Measurements from ENCODE around the gene EPS15. TPM values are rescaled to one million over a fixed set of nuclear protein-coding genes. Genes with fewer than 3 reads are reported as not detected.

EPS15 gene
- total and polyA plus RNA-seq, 12 donors: 31.7 to 180 (median 104) TPM

GRCh38 chr1:51329443-51330325, 189.4 kb downstream of the EPS15 start:
- no peaks in the 10 kb centered on the region for H3K9me3 ChIP-seq (replicated peaks in 1 of 3)
- peak in 5 of 7 donors; percentile 58 to 75 (median 68) for DNase-seq
- H3K36me3 ChIP-seq (replicated peaks in 1 of 2): no peaks in the 10 kb centered on the region
- 33 to 73% (median 41%) methylated on average over 6 to 26 of the region's 26 CpGs for WGBS, 4 donors
- H3K4me1 ChIP-seq (replicated peaks in 1 of 2): peaks cover 0 to 20% of the 10 kb centered on the region in 2 donors
- H3K4me3 ChIP-seq: peak overlapping the region in 1 of 4 donors; percentile 72
- H3K27ac ChIP-seq: peak overlapping the region in 1 of 5 donors; percentile 72
- no peaks in the 10 kb centered on the region for H3K27me3 ChIP-seq
- intact Hi-C loops (cut with DNase I): no loop called here
- no peak for TF ChIP-seq POLR2A (IDR thresholded peaks at IDR 0.05)
- no peak for TF ChIP-seq CTCF (IDR thresholded peaks at IDR 0.05)

DNA sequence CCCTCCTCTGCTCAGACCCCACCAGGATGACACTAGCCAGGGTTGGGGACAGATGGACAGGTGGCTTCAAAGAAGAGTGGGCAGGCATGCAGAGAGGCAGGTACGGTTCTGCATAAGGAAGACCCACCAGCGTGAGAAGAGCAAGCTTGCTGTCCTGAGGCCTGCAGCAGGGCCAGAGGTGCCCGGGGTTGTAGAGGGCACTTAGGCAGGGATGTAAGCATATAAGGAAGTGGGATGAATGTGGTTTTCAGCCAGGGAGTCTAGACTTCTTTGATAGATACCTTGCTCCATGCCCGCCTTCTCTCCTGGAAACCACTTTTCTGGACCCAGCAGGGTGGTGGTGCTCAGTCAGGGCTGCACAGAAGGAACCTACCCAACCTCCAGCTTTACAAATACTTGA, 190.1 kb downstream of the EPS15 start:
- 94 to 100% (median 97%) methylated on average over 1 to 4 of the region's 4 CpGs for whole genome bisulfite sequencing, 4 donors
- H3K4me3 ChIP-seq: no peak overlapping the region
- intact Hi-C loops (cut with DNase I): no loop called here

DNA sequence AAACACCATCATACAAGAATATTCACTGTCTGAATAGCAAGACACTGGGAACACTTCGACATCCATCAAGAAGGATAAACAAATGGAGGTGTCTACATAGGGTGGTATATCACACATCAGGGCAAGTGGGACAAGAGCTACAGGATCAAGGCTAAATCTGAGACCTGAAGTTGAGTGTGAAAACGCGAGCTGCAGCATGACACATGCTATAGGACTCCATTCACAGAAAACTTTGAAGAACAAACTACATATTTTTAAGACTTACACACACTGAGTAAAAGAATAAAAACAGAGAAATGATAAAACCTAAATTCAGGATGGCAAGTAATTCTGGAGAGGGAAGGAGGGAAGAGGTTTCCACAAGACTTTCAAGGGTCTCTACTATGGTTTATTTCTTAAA, 190.8 kb downstream of the EPS15 start:
- 87 to 94% (median 91%) methylated on average over 3 of the region's 3 CpGs for WGBS, 4 donors
- Histone ChIP-seq H3K27me3 (no peaks in the 10 kb centered on the region), H3K27ac (no peak overlapping the region), H3K9me3 (replicated peaks in 1 of 3) (no peaks in the 10 kb centered on the region), H3K4me1 (replicated peaks in 1 of 2) (peaks cover 0 to 20% of the 10 kb centered on the region in 2 donors), H3K36me3 (replicated peaks in 1 of 2) (no peaks in the 10 kb centered on the region), H3K4me3 (no peak overlapping the region)
- TF ChIP-seq POLR2A (IDR thresholded peaks at IDR 0.05) (no peak), CTCF (IDR thresholded peaks at IDR 0.05) (no peak)
- DNase-seq: no peak
- intact Hi-C loops (cut with DNase I): no loop called here

More for the DNA sequence above, 190.1 kb downstream of the EPS15 start:
- DNase-seq: no peak
- Histone ChIP-seq H3K36me3 (replicated peaks in 1 of 2) (no peaks in the 10 kb centered on the region), H3K4me1 (replicated peaks in 1 of 2) (peaks cover 0 to 20% of the 10 kb centered on the region in 2 donors), H3K9me3 (replicated peaks in 1 of 3) (no peaks in the 10 kb centered on the region), H3K27me3 (no peaks in the 10 kb centered on the region), H3K27ac (peak overlapping the region in 1 of 5 donors; percentile 17)
- TF ChIP-seq CTCF (IDR thresholded peaks at IDR 0.05) (no peak), POLR2A (IDR thresholded peaks at IDR 0.05) (no peak)

DNA sequence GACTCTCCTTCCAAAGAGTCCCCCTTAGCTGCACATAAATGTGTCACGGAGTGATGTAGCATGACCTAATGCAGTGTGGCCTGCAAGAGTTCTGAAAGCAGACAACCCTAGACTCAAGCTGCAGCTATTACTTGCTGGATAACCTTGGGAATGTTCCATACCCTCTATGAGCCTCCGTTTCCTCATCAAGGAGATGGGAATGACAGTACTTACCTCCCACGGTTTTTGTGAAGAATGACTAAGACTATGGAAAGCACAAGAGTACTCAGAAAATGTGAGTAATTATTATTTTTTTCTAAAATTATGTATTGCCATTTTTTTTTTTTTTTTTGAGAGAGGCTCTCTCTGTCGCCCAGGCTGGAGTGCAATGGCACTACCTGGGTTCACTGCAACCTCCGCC, 191.7 kb downstream of the EPS15 start:
- Histone ChIP-seq H3K4me3 (no peak overlapping the region), H3K27ac (no peak overlapping the region), H3K36me3 (replicated peaks in 1 of 2) (no peaks in the 10 kb centered on the region), H3K27me3 (no peaks in the 10 kb centered on the region), H3K4me1 (replicated peaks in 1 of 2) (peaks cover 0 to 20% of the 10 kb centered on the region in 2 donors), H3K9me3 (replicated peaks in 1 of 3) (no peaks in the 10 kb centered on the region)
- intact Hi-C loops (cut with DNase I): no loop called here
- TF ChIP-seq POLR2A (IDR thresholded peaks at IDR 0.05): no peak
- TF ChIP-seq CTCF (IDR thresholded peaks at IDR 0.05): no peak
- no peak for DNase-seq
- WGBS, 4 donors: 75 to 86% (median 77%) methylated on average over 5 of the region's 5 CpGs

All from adrenal gland (tissue), 12 donors.